ENCODE data around the gene TWF1. TPM values are rescaled to one million over a fixed set of nuclear protein-coding genes. Genes with fewer than 3 reads are reported as not detected.

The TWF1 gene
- total RNA-seq, 1 donor from 2014 or later, result 67.2 TPM

DNA sequence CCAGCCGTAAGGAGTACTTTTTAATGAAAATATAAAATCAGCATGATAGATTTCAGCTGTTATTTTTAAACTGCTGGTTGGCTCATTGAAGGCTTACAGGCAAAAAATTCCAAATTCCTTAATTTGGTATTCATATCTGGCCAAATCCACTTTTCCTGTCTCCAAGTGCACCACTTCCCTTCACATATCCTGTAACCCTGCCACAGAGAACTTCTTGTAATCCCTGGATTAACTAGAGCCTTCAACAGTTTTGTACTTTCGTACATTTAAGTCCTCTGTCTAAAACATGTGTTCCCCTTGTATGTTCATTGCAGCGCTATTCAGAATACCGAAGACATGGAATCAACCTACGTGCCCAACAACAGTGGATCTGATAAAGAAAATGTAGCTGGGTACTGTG lies 57.1 kb downstream of the TWF1 start:
- Histone ChIP-seq H3K9me3 (peaks cover 0 to 4% of the 10 kb centered on the region in 2 donors), H3K27ac (no peak overlapping the region), H3K27me3 (no peaks in the 10 kb centered on the region), H3K4me3 (no peak overlapping the region), H3K36me3 (peaks cover 0 to 19% of the 10 kb centered on the region in 2 donors), H3K4me1 (no peaks in the 10 kb centered on the region)
- intact Hi-C loops (cut with DNase I), result no loop called here
- DNase-seq (ENCODE audit: low spot score in 2 of 2), result no peak
- TF ChIP-seq, protein P1, sequence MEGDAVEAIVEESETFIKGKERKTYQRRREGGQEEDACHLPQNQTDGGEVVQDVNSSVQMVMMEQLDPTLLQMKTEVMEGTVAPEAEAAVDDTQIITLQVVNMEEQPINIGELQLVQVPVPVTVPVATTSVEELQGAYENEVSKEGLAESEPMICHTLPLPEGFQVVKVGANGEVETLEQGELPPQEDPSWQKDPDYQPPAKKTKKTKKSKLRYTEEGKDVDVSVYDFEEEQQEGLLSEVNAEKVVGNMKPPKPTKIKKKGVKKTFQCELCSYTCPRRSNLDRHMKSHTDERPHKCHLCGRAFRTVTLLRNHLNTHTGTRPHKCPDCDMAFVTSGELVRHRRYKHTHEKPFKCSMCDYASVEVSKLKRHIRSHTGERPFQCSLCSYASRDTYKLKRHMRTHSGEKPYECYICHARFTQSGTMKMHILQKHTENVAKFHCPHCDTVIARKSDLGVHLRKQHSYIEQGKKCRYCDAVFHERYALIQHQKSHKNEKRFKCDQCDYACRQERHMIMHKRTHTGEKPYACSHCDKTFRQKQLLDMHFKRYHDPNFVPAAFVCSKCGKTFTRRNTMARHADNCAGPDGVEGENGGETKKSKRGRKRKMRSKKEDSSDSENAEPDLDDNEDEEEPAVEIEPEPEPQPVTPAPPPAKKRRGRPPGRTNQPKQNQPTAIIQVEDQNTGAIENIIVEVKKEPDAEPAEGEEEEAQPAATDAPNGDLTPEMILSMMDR (IDR thresholded peaks at IDR 0.05), result no peak

DNA sequence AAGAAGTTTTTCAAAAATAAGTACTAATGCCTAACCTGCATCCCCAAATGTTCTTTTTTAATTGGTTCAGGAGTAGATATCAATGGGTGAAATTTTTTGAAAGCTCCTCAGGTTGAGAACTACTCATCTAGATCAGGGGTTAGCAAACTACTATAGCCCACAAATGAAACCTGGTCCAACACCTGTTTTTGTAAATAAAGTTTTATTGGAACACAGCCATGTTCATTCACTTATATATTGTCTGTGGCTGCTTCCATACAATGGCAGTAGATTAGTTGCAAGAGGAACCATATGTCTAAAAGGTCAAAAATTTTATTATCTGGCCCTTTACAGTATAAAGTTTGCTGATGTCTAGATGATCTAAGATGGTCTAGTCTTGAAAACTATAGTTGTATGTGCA lies 61.3 kb downstream of the TWF1 start:
- no peak for DNase-seq (ENCODE audit: low spot score in 2 of 2)
- Histone ChIP-seq H3K27me3 (no peaks in the 10 kb centered on the region), H3K4me3 (no peak overlapping the region), H3K9me3 (no peaks in the 10 kb centered on the region), H3K36me3 (peaks cover 0 to 18% of the 10 kb centered on the region in 2 donors), H3K4me1 (no peaks in the 10 kb centered on the region), H3K27ac (no peak overlapping the region)
- TF ChIP-seq, protein P1 (IDR thresholded peaks at IDR 0.05), result no peak
- intact Hi-C loops (cut with DNase I), result no loop called here

Other genes starting within 250 kb of the TWF1 start
- 2.4 TPM for gene PUS7L, start 47.5 kb downstream of the TWF1 start, total RNA-seq
- 7.3 TPM for gene IRAK4, start 47.4 kb downstream of the TWF1 start, total RNA-seq
- gene TMEM117, start 29.8 kb upstream of the TWF1 start, total RNA-seq, result 0.43 TPM